ENCODE results near the gene CCDC39. TPM values are rescaled to one million over a fixed set of nuclear protein-coding genes. Genes with fewer than 3 reads are reported as not detected.

Gene CCDC39
- total and polyA plus RNA-seq, 2 of the 13 experiments (the other 11 are each of a cell fraction or from before 2014, with no cell fraction given), result not detected

DNA sequence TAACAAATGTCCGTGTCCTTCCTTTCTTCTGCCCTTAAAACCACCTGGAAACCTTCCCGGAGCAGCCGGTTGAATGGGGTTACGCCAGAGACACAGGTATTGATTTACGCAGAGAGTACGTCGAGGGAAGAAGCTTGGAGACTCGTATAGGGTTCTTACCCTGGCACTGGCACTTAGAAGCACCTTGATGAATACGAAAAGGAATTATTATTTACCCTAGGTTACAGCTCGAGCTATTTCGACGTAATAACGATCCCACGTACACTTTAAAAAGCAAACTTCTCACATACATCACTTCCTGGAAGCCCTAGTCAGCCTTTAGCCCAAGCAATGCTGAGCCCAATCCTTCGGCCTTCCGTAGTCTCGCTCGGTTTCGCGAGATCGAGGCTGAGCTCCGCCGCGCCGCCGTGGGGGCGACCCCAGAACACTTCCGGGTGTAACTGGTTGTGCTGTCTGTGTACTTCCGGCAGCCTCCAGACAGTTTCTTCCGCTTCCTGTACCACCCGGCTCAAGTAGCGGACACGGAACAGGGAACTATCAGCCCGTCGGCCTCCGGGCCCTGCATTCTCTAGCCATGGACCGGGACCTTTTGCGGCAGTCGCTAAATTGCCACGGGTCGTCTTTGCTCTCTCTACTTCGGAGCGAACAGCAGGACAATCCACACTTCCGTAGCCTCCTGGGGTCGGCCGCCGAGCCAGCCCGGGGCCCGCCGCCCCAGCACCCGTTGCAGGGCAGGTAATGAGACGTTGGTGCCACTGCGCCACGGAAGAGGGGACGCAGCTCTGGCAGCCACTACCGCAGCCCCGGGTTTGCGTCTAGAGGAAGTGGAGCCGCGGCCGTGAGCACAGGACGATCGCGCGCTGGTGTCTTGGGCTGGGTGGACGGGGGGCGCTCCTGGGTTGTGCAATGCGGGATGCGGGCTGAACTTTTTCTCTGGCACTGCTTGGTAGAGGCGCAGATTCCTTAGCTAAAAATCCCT, 77.3 kb downstream of the CCDC39 start, which contains the start of gene TTC14 (continued):
- TF ChIP-seq, protein P1, sequence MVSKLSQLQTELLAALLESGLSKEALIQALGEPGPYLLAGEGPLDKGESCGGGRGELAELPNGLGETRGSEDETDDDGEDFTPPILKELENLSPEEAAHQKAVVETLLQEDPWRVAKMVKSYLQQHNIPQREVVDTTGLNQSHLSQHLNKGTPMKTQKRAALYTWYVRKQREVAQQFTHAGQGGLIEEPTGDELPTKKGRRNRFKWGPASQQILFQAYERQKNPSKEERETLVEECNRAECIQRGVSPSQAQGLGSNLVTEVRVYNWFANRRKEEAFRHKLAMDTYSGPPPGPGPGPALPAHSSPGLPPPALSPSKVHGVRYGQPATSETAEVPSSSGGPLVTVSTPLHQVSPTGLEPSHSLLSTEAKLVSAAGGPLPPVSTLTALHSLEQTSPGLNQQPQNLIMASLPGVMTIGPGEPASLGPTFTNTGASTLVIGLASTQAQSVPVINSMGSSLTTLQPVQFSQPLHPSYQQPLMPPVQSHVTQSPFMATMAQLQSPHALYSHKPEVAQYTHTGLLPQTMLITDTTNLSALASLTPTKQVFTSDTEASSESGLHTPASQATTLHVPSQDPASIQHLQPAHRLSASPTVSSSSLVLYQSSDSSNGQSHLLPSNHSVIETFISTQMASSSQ (IDR thresholded peaks at IDR 0.05; ENCODE audit: low read depth), result no peak
- TF ChIP-seq, protein P1 (CRISPR knock-in tag; IDR thresholded peaks at IDR 0.05; ENCODE audit: borderline replicate concordance), result peak; percentile 57; the same call in 1 of the 2 replicates
- TF ChIP-seq, protein P2, sequence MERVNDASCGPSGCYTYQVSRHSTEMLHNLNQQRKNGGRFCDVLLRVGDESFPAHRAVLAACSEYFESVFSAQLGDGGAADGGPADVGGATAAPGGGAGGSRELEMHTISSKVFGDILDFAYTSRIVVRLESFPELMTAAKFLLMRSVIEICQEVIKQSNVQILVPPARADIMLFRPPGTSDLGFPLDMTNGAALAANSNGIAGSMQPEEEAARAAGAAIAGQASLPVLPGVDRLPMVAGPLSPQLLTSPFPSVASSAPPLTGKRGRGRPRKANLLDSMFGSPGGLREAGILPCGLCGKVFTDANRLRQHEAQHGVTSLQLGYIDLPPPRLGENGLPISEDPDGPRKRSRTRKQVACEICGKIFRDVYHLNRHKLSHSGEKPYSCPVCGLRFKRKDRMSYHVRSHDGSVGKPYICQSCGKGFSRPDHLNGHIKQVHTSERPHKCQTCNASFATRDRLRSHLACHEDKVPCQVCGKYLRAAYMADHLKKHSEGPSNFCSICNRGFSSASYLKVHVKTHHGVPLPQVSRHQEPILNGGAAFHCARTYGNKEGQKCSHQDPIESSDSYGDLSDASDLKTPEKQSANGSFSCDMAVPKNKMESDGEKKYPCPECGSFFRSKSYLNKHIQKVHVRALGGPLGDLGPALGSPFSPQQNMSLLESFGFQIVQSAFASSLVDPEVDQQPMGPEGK (CRISPR knock-in tag; IDR thresholded peaks at IDR 0.05), result peak; percentile 85
- TF ChIP-seq, protein P3, sequence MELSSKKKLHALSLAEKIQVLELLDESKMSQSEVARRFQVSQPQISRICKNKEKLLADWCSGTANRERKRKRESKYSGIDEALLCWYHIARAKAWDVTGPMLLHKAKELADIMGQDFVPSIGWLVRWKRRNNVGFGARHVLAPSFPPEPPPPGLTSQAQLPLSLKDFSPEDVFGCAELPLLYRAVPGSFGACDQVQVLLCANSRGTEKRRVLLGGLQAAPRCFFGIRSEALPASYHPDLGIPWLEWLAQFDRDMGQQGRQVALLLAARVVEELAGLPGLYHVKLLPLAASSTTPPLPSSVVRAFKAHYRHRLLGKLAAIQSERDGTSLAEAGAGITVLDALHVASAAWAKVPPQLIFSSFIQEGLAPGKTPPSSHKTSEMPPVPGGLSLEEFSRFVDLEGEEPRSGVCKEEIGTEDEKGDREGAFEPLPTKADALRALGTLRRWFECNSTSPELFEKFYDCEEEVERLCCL (CRISPR knock-in tag; IDR thresholded peaks at IDR 0.05; ENCODE audit: borderline replicate concordance), result no peak
- TF ChIP-seq TOPORS (CRISPR knock-in tag; IDR thresholded peaks at IDR 0.05) (no peak), ZNF331 (CRISPR knock-in tag; IDR thresholded peaks at IDR 0.05) (peak; percentile 99), ZNF44 (CRISPR knock-in tag; IDR thresholded peaks at IDR 0.05) (peak; percentile 72; the same call in 1 of the 2 replicates), CBFB (CRISPR knock-in tag; IDR thresholded peaks at IDR 0.05) (peak; percentile 69), HES4 (CRISPR knock-in tag; IDR thresholded peaks at IDR 0.05; ENCODE audit: borderline replicate concordance) (0 out of 2 replicates have a peak, but pooled peaks have one; percentile 23), POLR2AphosphoS5 (IDR thresholded peaks at IDR 0.05; ENCODE audit: low read depth, low read length) (peak; percentile 92), ZFP82 (CRISPR knock-in tag; IDR thresholded peaks at IDR 0.05; ENCODE audit: borderline replicate concordance) (peak; percentile 78; the same call in 1 of the 2 replicates), PLRG1 (conservative IDR thresholded peaks at IDR 0.05) (no peak), SMC3 (IDR thresholded peaks at IDR 0.05; ENCODE audit: low read length) (no peak), MZF1 (CRISPR knock-in tag; IDR thresholded peaks at IDR 0.05; ENCODE audit: borderline replicate concordance) (no peak), ZNF24 (IDR thresholded peaks at IDR 0.05) (0 out of 2 replicates have a peak, but pooled peaks have one; percentile 7)
- TF ChIP-seq, protein P4, sequence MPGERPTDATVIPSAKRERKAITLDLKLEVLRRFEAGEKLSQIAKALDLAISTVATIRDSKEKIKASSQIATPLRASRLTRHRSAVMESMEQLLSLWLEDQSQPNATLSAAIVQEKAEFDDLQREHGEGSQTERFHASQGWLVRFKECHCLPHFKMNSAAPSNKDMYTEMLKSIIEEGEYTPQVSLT (CRISPR knock-in tag; IDR thresholded peaks at IDR 0.05; ENCODE audit: borderline replicate concordance, low read depth), result no peak; the same call in 1 of the 2 replicates
- TF ChIP-seq, protein P5, sequence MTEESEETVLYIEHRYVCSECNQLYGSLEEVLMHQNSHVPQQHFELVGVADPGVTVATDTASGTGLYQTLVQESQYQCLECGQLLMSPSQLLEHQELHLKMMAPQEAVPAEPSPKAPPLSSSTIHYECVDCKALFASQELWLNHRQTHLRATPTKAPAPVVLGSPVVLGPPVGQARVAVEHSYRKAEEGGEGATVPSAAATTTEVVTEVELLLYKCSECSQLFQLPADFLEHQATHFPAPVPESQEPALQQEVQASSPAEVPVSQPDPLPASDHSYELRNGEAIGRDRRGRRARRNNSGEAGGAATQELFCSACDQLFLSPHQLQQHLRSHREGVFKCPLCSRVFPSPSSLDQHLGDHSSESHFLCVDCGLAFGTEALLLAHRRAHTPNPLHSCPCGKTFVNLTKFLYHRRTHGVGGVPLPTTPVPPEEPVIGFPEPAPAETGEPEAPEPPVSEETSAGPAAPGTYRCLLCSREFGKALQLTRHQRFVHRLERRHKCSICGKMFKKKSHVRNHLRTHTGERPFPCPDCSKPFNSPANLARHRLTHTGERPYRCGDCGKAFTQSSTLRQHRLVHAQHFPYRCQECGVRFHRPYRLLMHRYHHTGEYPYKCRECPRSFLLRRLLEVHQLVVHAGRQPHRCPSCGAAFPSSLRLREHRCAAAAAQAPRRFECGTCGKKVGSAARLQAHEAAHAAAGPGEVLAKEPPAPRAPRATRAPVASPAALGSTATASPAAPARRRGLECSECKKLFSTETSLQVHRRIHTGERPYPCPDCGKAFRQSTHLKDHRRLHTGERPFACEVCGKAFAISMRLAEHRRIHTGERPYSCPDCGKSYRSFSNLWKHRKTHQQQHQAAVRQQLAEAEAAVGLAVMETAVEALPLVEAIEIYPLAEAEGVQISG (CRISPR knock-in tag; IDR thresholded peaks at IDR 0.05), result peak; percentile 94

Data from HepG2 (cell line).